CD4-positive, alpha-beta T cell treated with Interleukin-1 beta for 1 hour (primary cell): ENCODE measurements around the gene MED26.
A peak's percentile ranks its signal among the peaks of the same experiment; 100 is the strongest.
"Not testable (repeated sequence)": the region's sequence is repeated elsewhere in the genome, so short reads cannot be mapped to it uniquely, and the experiment has no call there.

Experiments
- DNase-seq, 2 donors: peaks; one replicate each; pipeline ENCODE4 v3.0.0-alpha.2; 2020 to 2022

MED26 gene

GRCh38 chr19:16628183-16628983 is at the start of gene MED26:
Gene MED26, minus strand, starts transcription at chr19:16628204. Its CDS starts 261 bp downstream, at chr19:16627943.
- DNase-seq, result peak; percentile 94 to 95

- no peak for DNase-seq
Measured at GRCh38 chr19:16677055-16677454, 49.1 kb upstream of the MED26 start.

GRCh38 chr19:16676101-16676798 is 48.2 kb upstream of the MED26 start:
- no peak for DNase-seq

- not testable (repeated sequence) for DNase-seq
Measured at GRCh38 chr19:16673839-16674238, 45.8 kb upstream of the MED26 start.

GRCh38 chr19:16673231-16673630 is 45.2 kb upstream of the MED26 start:
- no peak for DNase-seq

GRCh38 chr19:16671652-16672274 is 43.8 kb upstream of the MED26 start:
- DNase-seq, result no peak

GRCh38 chr19:16670291-16670690 is 42.3 kb upstream of the MED26 start:
- DNase-seq, result no peak

GRCh38 chr19:16668702-16669101 is 40.7 kb upstream of the MED26 start:
- DNase-seq, result not testable (repeated sequence)

- DNase-seq, result no peak
Measured at GRCh38 chr19:16668176-16668575, 40.2 kb upstream of the MED26 start.

GRCh38 chr19:16661480-16662034 is 33.6 kb upstream of the MED26 start:
- DNase-seq, result no peak

- DNase-seq, result peak; percentile 18 to 49
Measured at GRCh38 chr19:16660763-16661479, 32.9 kb upstream of the MED26 start, which contains the start of gene TMEM38A. Gene TMEM38A, plus strand, starts transcription at chr19:16661139. Its CDS starts 79 bp downstream, at chr19:16661218.

- DNase-seq, result peak; percentile 99
Measured at GRCh38 chr19:16659832-16660708, 32.1 kb upstream of the MED26 start, which contains the start of gene SMIM7. Gene SMIM7, minus strand, starts transcription at chr19:16660144. Its CDS starts 34 bp downstream, at chr19:16660110.

GRCh38 chr19:16659464-16659831 is 31.4 kb upstream of the MED26 start:
- DNase-seq, result no peak

- DNase-seq, result no peak
Measured at GRCh38 chr19:16657384-16657783, 29.4 kb upstream of the MED26 start.

GRCh38 chr19:16655727-16656126 is 27.7 kb upstream of the MED26 start:
- DNase-seq, result no peak

- DNase-seq, result no peak
Measured at GRCh38 chr19:16654627-16655026, 26.6 kb upstream of the MED26 start.

- DNase-seq, result no peak
Measured at GRCh38 chr19:16654140-16654539, 26.1 kb upstream of the MED26 start.

- DNase-seq, result no peak
Measured at GRCh38 chr19:16652854-16653253, 24.9 kb upstream of the MED26 start.

GRCh38 chr19:16651421-16652188 is 23.6 kb upstream of the MED26 start:
- DNase-seq, result not testable (repeated sequence)

GRCh38 chr19:16650821-16651220 is 22.8 kb upstream of the MED26 start:
- no peak for DNase-seq

GRCh38 chr19:16649734-16650133 is 21.7 kb upstream of the MED26 start:
- no peak for DNase-seq
